Thymus (tissue), 2 donors: Measurements from ENCODE around the gene PIGW. TPM values are rescaled to one million over a fixed set of nuclear protein-coding genes. Genes with fewer than 3 reads are reported as not detected.

ENCODE experiments used
- polyA plus RNA-seq: library from polyadenylated mRNA; stranded (reverse); fragments of 200-250 nt; gene quantifications from one replicate; pipeline ENCODE4 v1.2.3, GENCODE V29; 2013
- total RNA-seq: library from RNA; stranded (reverse); fragments of 120-200 nt; gene quantifications from one replicate; pipeline ENCODE4 v1.2.4, GENCODE V29; 2013
- donor health status: healthy.

Gene PIGW
- total and polyA plus RNA-seq, 2 donors, result 3.4 to 5.1 TPM

Other genes starting within 250 kb of the PIGW start
- gene TBC1D3G, start 211.1 kb upstream of the PIGW start, total RNA-seq, result not detected
- gene TBC1D3G, start 211.1 kb upstream of the PIGW start, polyA plus RNA-seq, result 0.94 TPM
- gene TBC1D3H, start 146.6 kb upstream of the PIGW start, total RNA-seq, result 0.05 TPM
- 11.9 TPM for gene TBC1D3H, start 146.6 kb upstream of the PIGW start, polyA plus RNA-seq
- 64.0 TPM for gene ZNHIT3, start 48.3 kb upstream of the PIGW start, total RNA-seq
- 68.0 TPM for gene ZNHIT3, start 48.3 kb upstream of the PIGW start, polyA plus RNA-seq
- gene MYO19, start 119 bp upstream of the PIGW start, total RNA-seq, result 24.0 TPM
- gene MYO19, start 119 bp upstream of the PIGW start, polyA plus RNA-seq, result 27.6 TPM
- gene GGNBP2, start 9.9 kb downstream of the PIGW start, total RNA-seq, result 55.5 TPM
- 119 TPM for gene GGNBP2, start 9.9 kb downstream of the PIGW start, polyA plus RNA-seq
- gene DHRS11, start 56.9 kb downstream of the PIGW start, total RNA-seq, result 3.0 TPM
- 5.1 TPM for gene DHRS11, start 56.9 kb downstream of the PIGW start, polyA plus RNA-seq
- 4.9 TPM for gene MRM1, start 66.6 kb downstream of the PIGW start, total RNA-seq
- gene MRM1, start 66.6 kb downstream of the PIGW start, polyA plus RNA-seq, result 6.2 TPM